ENCODE measurements around the gene TBRG4.
"Not testable (repeated sequence)": the region's sequence is repeated elsewhere in the genome, so short reads cannot be mapped to it uniquely, and the experiment has no call there.

TBRG4 gene

DNA sequence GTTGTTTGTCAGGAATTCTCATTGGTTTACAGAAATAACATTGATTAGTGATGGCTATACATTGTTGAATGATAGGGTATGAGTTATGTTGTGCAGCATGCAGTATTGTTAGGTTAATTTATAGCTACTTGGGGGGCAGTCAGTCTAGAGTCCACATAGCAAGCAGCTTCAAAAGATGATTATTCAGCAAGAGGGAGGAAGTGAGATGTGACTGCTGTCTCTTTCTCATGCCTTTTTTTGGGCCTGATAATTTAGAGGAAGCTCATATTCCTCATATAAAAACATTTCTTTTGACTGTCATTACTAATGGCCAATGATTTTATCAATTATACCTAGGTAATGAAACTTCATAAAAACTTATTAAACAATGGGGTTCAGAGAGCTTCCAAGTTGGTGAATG, 3.4 kb upstream of the TBRG4 start:
- no peak for DNase-seq

DNA sequence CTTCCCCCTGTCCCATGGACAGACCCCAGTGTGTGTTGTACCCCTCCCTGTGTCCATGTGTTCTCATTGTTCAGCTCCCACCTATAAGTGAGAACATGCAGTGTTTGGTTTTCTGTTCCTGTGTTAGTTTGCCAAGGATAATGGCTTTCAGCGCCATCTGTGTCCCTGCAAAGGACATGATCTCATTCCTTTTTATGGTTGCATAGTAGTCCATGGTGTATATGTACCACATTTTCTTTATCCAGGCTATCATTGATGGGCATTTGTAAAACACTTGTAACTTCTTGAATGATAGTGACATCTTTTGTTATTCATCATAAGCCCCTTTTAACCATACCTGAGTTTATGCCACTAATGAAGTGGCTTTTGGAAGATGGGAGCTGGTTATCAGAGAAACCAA, 2.8 kb upstream of the TBRG4 start:
- DNase-seq = not testable (repeated sequence)

- DNase-seq = no peak
These were observed 1.2 kb upstream of the TBRG4 start for GRCh38 chr7:45112648-45113047.

DNA sequence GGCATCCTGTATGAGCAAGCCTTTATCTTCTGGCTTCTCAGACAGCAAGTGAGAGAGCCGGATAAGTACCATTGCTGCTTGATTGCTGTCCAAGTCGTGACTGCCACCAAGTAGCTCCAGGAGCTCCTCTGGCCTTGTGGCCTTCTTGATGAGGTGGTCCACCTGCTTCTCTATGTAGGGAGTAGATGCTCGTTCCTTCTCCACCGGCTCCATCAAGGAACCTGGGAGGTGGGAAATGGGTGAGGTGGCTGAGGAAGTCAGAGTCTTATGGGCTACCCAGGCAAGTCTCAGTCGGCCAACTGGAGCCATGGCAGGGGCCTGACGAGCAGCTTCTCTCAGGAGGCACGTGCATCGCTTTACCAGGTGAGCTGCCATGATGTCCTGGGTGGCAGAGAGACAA, 2.6 kb downstream of the TBRG4 start:
- DNase-seq = no peak

- DNase-seq = no peak
These were observed 4.1 kb downstream of the TBRG4 start for GRCh38 chr7:45107356-45107755.

DNA sequence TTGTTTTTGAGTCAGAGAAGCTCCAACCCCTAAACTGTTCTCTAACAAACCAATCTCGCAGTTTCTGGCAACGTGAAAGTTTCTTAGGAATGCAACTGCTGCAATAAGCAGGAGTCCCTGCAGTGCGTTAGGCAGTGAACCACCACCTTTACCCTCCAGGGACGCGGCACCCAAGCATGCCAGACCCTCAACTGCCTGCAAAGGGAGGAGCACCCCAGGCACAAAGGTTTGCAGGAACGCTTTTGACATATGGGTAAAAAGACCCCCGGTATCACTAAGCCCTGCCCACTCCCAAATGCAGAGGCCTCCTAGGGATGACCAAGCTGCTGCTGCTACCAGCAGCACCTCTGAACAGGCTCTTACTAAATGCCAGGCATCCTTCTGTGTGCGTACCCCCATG, 4.7 kb downstream of the TBRG4 start:
- no peak for DNase-seq

- no peak for DNase-seq
These were observed 5.8 kb downstream of the TBRG4 start for GRCh38 chr7:45105588-45106188.

GRCh38 chr7:45104844-45105587, 6.5 kb downstream of the TBRG4 start:
- no peak for DNase-seq

- DNase-seq = no peak
These were observed 7.3 kb downstream of the TBRG4 start for GRCh38 chr7:45103958-45104843.

DNA sequence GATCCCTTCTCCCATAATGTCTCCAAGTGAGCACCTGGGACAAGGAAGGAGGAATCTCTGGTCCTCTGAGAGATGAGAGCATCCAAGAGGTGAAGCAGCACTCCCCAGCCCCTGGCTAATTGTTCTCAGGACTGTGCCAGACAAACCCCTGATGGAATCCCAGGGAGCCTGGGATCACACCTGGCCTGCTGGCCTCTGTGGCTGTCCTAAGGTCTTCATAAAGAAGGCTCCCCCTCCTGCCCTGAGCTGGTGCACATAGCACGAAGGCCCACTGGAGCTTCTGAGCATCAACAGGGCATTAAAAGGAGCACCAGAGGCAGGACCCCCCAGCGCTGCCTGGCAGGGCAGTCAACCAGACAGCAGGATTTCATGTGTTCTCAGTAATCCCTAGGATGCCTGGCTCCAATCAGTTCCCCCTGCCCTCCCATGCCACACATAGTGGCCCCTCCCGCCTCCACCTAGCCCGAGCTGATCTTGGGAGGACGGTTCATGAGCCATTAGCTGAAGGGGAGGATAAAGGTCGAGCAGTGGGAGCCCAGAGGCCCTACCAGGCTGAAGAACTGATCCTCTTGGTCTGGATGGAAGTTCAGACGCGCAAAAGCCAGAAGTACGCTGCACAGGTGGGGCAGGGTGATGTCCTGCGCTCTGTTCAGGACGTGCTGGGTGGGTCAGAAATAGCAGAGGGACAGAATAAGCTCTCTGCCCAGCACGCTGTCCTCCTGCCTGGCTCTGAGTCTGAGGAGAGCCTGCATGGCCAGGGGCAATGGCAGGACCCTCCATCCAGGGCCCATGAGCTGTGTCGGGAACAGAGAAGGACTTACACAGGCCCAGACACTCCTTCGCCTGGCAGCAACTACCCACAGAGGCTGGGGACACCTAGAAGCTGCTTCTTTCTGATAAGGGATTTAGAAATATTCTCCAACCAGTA, 8.4 kb downstream of the TBRG4 start:
- DNase-seq = no peak

GRCh38 chr7:45101748-45102147, 9.7 kb downstream of the TBRG4 start:
- no peak for DNase-seq

GRCh38 chr7:45100761-45101480, 10.6 kb downstream of the TBRG4 start:
- DNase-seq = no peak

DNA sequence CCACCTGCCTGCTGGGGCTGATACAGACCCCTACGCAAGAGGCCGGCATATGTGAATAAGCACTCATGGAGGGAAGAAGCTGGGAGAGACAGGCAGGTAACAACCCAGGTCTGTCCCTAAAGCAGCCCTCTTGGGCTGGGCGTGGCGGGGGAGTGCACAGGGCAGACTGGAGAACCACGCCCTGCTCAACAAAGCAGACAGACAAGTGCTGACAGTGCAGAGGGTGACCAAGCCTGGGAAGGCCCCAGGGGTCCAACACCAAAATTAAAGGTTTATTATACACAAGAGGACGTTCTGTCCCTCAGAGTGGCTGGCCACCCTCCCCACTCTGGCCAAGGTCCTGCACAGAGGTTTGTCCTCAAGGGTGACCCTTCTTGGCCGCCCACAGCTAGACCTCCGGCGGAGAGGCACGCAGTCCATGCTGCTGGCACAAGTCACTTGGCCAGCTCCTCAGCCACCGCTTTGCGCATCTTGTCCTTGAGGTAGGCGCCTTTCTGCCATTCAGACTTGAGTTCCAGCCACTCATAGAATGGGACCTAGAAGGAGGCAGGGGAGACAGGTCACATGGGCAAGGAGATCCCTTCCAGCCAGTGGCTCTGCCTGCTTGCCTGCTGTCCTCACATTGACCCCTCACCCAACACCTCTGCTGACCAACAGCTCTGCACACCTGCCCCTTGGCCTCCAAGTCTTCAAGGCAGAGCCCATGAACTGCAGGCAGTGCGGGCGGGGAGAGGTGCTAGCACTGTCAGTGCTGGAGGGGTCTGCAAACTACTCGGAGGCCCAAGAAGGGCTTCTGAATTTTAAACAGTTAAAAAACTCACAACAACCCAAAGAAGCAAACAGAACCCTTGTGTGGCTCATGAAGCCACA, 11.4 kb downstream of the TBRG4 start:
- no peak for DNase-seq

DNA sequence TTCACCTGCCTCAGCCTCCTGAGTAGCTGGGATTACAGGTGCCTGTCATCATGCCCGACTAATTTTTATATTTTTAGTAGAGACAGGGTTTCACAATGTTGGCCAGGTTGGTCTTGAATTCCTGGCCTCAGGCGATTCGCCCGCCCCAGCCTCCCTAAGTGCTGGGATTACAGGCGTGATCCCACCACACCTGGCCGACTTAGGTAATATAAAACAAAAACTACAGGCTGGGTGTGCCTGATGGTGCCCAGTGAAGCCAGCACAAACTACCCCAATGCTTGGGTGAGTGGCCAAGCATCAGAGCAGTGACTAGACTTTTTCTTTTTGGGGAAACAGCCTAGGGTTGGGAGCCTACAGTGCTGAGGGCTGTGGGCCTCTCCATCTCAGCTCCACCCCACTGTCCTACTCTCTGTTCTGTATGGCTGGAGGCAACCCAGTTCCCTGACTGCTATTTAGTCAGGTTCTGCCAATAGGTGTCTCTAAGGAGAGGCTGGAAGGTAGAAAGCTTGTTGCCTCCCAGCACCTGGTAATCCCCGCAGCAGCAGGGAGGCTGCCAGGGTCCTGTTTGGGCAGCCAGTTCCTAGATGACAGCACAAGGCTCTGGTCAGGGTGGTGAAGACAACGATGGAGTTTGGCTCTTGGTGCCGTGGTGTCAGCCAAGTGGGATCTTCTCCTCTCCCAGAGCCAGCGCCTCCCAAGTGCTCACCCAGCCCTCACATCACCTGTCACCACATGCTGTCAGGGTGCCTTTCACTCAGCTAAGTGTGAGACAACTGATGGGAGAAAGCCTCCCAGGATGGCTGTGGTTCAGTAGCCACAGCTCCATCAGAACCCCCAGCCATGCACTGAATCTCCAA, 12.3 kb downstream of the TBRG4 start:
- no peak for DNase-seq

DNA sequence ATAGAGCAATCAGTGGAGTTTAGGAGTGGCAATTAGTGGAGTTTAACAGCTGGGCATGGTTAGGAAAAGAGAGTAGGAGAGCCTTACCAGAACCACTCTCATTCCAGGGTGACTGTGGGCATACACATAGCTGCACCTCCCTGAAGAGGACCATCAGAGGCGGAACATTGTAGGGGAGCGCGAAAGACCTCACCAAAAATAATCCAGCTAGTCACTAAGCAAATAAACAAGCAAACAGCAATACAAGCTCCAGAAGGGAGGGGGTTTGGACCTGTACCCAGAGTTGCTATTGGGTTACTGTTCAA, 18.6 kb downstream of the TBRG4 start:
- no peak for DNase-seq

- no peak for DNase-seq
These were observed 19.2 kb downstream of the TBRG4 start for GRCh38 chr7:45092100-45092930.

DNA sequence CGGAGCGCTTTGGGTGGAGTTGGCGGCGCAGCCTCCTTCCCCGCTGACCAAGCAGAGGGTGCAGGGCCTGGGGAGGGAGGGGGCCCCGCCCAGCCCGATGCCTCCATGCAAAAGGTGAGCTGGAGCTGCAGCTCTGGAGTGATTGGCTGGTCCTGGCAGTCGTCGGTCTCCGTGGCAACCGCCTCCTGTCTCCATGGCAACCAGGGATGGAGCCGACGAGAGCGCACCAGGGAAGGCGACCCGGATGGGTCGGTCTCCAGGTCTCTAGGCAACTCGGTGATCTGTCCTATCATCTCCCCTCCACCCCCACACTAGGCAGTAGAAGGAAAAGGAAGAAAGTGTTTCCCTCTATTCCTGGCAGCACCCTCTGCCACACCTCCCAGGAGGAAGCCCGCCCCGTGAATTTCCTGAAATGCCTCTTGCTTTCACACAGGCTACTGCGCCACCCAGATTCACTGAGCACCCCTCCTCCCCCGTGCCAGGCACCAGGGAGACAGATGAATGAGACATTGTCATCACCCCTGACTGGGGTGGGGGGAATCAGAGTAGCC, 22.1 kb downstream of the TBRG4 start:
- peak; percentile 47 for DNase-seq

GRCh38 chr7:45088821-45089340, 22.6 kb downstream of the TBRG4 start, which contains the start of gene NACAD:
TSS of gene NACAD (minus strand) at chr7:45088969. CDS start at chr7:45088894, 75 bp downstream.
- no peak for DNase-seq

All from stimulated activated naive CD4-positive, alpha-beta T cell treated with Interleukin-2 at 50 U/mL for 16 hours (primary cell).